Hepatic stellate cell (primary cell): ENCODE measurements around the gene CHMP2A.
"Not testable (repeated sequence)": the region's sequence is repeated elsewhere in the genome, so short reads cannot be mapped to it uniquely, and the experiment has no call there.

Source experiments
- DNase-seq: peaks from one replicate; pipeline ENCODE4 v3.0.0; 2011; ENCODE audit warnings: low spot score

CHMP2A gene

GRCh38 chr19:58554494-58555368, at the start of gene CHMP2A:
Gene CHMP2A (minus strand): TSS chr19:58555105. CDS start chr19:58554212, 893 bp downstream.
- peak; percentile 99 for DNase-seq

GRCh38 chr19:58586133-58586765, 31.3 kb upstream of the CHMP2A start:
- no peak for DNase-seq

- DNase-seq = no peak
Measured at GRCh38 chr19:58585442-58586132, 30.7 kb upstream of the CHMP2A start.

- DNase-seq = no peak
Measured at GRCh38 chr19:58584498-58585441, 29.9 kb upstream of the CHMP2A start.

DNA sequence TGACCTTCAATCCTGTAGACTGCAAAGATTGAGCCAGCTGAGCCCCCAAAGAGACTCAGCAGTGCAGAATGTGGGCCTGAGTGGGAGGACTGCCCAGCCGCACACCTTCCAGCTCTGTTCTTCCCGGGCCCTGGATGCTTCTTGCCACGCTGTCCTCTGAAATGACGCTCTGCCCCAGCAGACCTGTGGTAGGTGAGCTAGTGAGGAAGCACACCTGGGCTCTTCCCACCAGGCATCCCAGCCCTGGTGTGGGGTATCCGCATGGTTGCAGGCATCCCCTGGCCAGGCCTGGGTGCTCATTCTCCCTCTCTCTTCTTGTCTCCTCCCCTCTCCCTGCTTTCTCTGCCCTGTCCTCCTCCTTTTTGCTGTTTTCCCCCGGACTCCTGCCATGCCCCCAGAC, 28.1 kb upstream of the CHMP2A start:
- DNase-seq = no peak

- peak; percentile 82 for DNase-seq
Measured at GRCh38 chr19:58581227-58582141, 26.6 kb upstream of the CHMP2A start.

- DNase-seq = no peak
Measured at GRCh38 chr19:58579473-58580142, 24.7 kb upstream of the CHMP2A start.

- DNase-seq = no peak
Measured at GRCh38 chr19:58578012-58578925, 23.4 kb upstream of the CHMP2A start.

DNA sequence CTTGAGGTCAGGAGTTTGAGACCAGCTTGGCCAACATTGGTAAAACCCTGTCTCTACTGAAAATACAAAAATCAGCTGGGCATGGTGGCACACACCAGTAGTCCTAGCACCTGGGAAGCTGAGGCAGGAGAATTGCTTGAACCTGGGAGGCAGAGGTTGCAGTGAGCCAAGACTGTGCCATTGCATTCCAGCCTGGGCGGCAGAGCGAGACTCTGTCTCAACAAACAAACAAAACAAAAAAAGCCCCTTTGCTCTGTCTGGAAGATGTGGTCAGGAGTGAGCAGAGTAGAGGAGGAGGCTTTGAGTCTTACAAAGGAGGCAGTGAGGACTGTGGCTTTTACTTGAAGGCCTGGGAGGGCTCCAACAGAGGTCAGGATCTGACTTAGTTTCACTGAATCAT, 22.7 kb upstream of the CHMP2A start:
- not testable (repeated sequence) for DNase-seq

DNA sequence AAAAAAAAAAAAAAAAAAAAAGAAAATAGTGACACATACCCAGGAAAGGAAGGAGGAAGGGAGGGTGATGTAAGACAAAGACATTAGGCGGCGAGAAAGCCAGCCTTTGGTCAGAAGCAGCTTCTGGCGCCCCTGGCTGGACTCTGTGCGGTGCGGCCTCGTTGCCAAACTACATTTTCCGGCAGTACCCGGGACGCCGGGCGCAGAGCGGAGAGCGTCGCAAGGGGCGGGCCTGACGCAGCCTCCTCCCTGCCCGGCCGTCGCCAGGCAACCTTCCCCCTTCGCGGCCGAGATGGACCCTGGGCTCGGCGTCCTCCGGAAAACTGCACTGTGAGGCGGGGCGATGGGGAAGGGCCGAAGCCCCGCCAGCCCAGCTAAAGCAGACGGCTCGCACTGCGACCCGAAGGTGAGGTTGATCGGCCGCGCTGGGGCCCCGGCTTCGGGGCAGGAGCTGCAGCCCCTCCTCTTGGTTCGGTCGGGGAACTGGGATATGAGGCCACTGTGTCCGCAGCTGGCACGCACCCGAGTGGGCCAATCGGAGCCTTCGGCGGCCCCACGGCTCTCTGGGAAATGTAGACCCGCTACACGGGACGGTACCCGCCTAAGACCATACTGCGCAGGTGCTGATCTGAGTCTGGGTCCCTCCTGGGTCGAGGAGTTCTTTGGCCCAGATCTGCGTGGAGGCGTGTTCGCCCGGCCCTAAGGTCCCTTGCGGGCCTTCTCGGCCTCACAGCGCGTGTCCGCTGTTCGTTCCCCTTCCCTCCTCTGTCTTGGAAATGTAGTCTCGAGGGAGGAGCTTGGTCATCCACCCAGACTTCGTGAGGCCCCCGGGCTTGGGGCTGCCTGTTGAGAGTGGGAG, 20.5 kb upstream of the CHMP2A start:
- DNase-seq = peak; percentile 91

DNA sequence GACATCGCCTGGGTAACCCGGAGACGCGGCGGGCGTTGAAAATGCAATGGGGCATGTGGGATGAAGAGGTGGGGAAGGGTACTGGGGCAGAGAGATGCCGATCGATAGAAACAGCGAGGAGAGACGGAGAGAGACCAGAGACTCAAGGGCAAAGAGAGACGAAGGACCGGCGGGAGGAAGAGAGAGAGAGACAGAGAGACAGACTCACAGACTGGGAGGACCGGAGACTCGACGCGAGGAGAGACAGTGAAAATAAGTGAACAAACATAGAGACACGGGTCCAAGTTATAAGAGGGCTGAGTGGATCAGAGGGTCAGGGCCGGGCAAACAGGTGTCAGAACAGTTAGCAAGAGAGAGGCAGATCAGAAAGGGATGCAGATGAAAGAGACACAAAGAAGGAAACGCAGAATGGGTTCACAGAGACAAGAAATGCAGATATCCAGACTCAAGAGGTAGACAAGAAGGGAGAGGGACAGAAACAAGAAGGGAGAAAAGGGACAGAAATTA, 18.8 kb upstream of the CHMP2A start:
- no peak for DNase-seq

- DNase-seq = peak; percentile 99
Measured at GRCh38 chr19:58572818-58573657, 18.1 kb upstream of the CHMP2A start, which contains the start of gene MZF1. Gene MZF1 (minus strand): TSS chr19:58573335. CDS start chr19:58571389, 1,946 bp downstream.

GRCh38 chr19:58572026-58572817, 17.3 kb upstream of the CHMP2A start:
- no peak for DNase-seq

GRCh38 chr19:58571575-58571947, 16.7 kb upstream of the CHMP2A start:
- no peak for DNase-seq

GRCh38 chr19:58570770-58571574, 16.1 kb upstream of the CHMP2A start:
- no peak for DNase-seq
